HepG2 (cell line): ENCODE data around the gene SPECC1L. TPM values are rescaled to one million over a fixed set of nuclear protein-coding genes. Genes with fewer than 3 reads are reported as not detected.
A peak's percentile ranks its signal among the peaks of the same experiment; 100 is the strongest.

Experiments used
- BCL6 ChIP-seq: IDR thresholded peaks from 2 replicates; pipeline ENCODE4 v1.6.1; 2016; ENCODE audit warnings: missing genetic modification reagents, missing compliant biosample characterization
- CREM ChIP-seq, 2 experiments: sonication (generic) in 1 of 2; formaldehyde crosslinking in 1 of 2; IDR thresholded peaks; 2 replicates each; pipeline versions ENCODE4 v1.4.0 to v1.6.1; 2016 to 2020; ENCODE audit warnings: antibody characterized with exemption in 1 of 2, mild to moderate bottlenecking in 1 of 2, missing genetic modification reagents in 1 of 2
- ELF1 ChIP-seq: sonication (generic); formaldehyde crosslinking; IDR thresholded peaks from 2 replicates; pipeline ENCODE4 v1.4.0; 2020; ENCODE audit warnings: missing genetic modification reagents
- EP300 ChIP-seq, 3 experiments: sonication (generic) in 1 of 3; formaldehyde crosslinking in 1 of 3; IDR thresholded peaks; 2 replicates each; pipeline versions ENCODE4 v1.5.1 to v1.6.1; 2011 to 2020; ENCODE audit warnings: low read depth in 2 of 3, low read length in 2 of 3, borderline replicate concordance in 1 of 3, improper control_type of control experiment in 1 of 3, mild to moderate bottlenecking in 1 of 3, missing genetic modification reagents in 1 of 3, moderate library complexity in 1 of 3
- HMG20B ChIP-seq: conservative IDR thresholded peaks from 2 replicates; pipeline ENCODE4 v1.6.1; 2016; ENCODE audit warnings: missing genetic modification reagents, missing compliant biosample characterization
- JUN ChIP-seq: sonication (generic); formaldehyde crosslinking; IDR thresholded peaks from 2 replicates; pipeline ENCODE4 v1.4.0; 2020; ENCODE audit warnings: mild to moderate bottlenecking, missing genetic modification reagents
- JUND ChIP-seq: sonication (generic); formaldehyde crosslinking; IDR thresholded peaks from 2 replicates; pipeline ENCODE4 v1.8.0; 2022; ENCODE audit warnings: mild to moderate bottlenecking, missing genetic modification reagents
- KDM5A ChIP-seq: fragments of 200-600 bp; sonication (generic); IDR thresholded peaks from 2 replicates; pipeline ENCODE4 v1.7.0; 2018; ENCODE audit warnings: antibody characterized with exemption, mild to moderate bottlenecking, low read length, borderline replicate concordance
- KLF13 ChIP-seq: sonication (generic); formaldehyde crosslinking; IDR thresholded peaks from 2 replicates; pipeline ENCODE4 v1.4.0; 2020; ENCODE audit warnings: mild to moderate bottlenecking, missing genetic modification reagents
- KLF16 ChIP-seq, 2 experiments: sonication (generic) in 1 of 2; formaldehyde crosslinking in 1 of 2; IDR thresholded peaks; 2 replicates each; pipeline versions ENCODE4 v1.6.1 to v1.8.0; 2016 to 2023; ENCODE audit warnings: missing genetic modification reagents in 2 of 2, missing compliant biosample characterization in 1 of 2
- RXRB ChIP-seq: IDR thresholded peaks from 2 replicates; pipeline ENCODE4 v1.6.1; 2016; ENCODE audit warnings: borderline replicate concordance, missing genetic modification reagents, missing compliant biosample characterization
- SOX13 ChIP-seq, 3 experiments: fragments of 450-650 bp in 1 of 3; sonication (generic) in 1 of 3; formaldehyde crosslinking in 1 of 3; IDR thresholded peaks in 2 of 3; conservative IDR thresholded peaks in 1 of 3; 2 replicates each; pipeline versions ENCODE4 v1.5.0 to v1.6.1; 2016 to 2020; ENCODE audit warnings: antibody characterized with exemption in 1 of 3, mild to moderate bottlenecking in 1 of 3, missing compliant biosample characterization in 1 of 3, missing genetic modification reagents in 1 of 3, moderate library complexity in 1 of 3
- YEATS4 ChIP-seq: sonication (generic); formaldehyde crosslinking; IDR thresholded peaks from 2 replicates; pipeline ENCODE4 v1.4.0; 2020; ENCODE audit warnings: missing genetic modification reagents, borderline replicate concordance
- ZC3H4 ChIP-seq: sonication (generic); formaldehyde crosslinking; IDR thresholded peaks from 2 replicates; pipeline ENCODE4 v1.4.0; 2020; ENCODE audit warnings: missing genetic modification reagents, borderline replicate concordance
- ZFYVE20 ChIP-seq: sonication (generic); formaldehyde crosslinking; IDR thresholded peaks from 2 replicates; pipeline ENCODE4 v1.8.0; 2023; ENCODE audit warnings: low read depth, mild to moderate bottlenecking, moderate library complexity, missing genetic modification reagents, borderline replicate concordance
- ZNF224 ChIP-seq: sonication (generic); formaldehyde crosslinking; IDR thresholded peaks from 2 replicates; pipeline ENCODE4 v1.5.0; 2020; ENCODE audit warnings: mild to moderate bottlenecking, missing genetic modification reagents
- ZNF256 ChIP-seq: sonication (generic); formaldehyde crosslinking; conservative IDR thresholded peaks from 2 replicates; pipeline ENCODE4 v1.4.0; 2020; ENCODE audit warnings: missing genetic modification reagents
- ZNF260 ChIP-seq: sonication (generic); formaldehyde crosslinking; IDR thresholded peaks from 2 replicates; pipeline ENCODE4 v1.4.0; 2020; ENCODE audit warnings: missing genetic modification reagents, low read depth, mild to moderate bottlenecking, borderline replicate concordance
- ZNF263 ChIP-seq: sonication (generic); formaldehyde crosslinking; IDR thresholded peaks from 2 replicates; pipeline ENCODE4 v1.4.0; 2020; ENCODE audit warnings: missing genetic modification reagents
- ZNF496 ChIP-seq: sonication (generic); formaldehyde crosslinking; IDR thresholded peaks from 2 replicates; pipeline ENCODE4 v1.8.1; 2023; ENCODE audit warnings: mild to moderate bottlenecking, moderate library complexity, missing genetic modification reagents; ENCODE audit not compliant: insufficient replicate concordance
- ZNF629 ChIP-seq: sonication (generic); formaldehyde crosslinking; conservative IDR thresholded peaks from 2 replicates; pipeline ENCODE4 v1.5.0; 2020; ENCODE audit warnings: missing genetic modification reagents
- ZNF83 ChIP-seq: sonication (generic); formaldehyde crosslinking; IDR thresholded peaks from 2 replicates; pipeline ENCODE4 v1.4.0; 2020; ENCODE audit warnings: missing genetic modification reagents, mild to moderate bottlenecking, borderline replicate concordance
- ZNF841 ChIP-seq: sonication (generic); formaldehyde crosslinking; IDR thresholded peaks from 2 replicates; pipeline ENCODE4 v1.8.1; 2023; ENCODE audit warnings: missing genetic modification reagents, borderline replicate concordance
- polyA plus RNA-seq, 8 experiments: library from polyadenylated mRNA; depleted of rRNA in 3 of 8; stranded (reverse) in 7 of 8; unstranded in 1 of 8; fragments of >200 nt; fragmentation: Illumina TruSeq in 4 of 8; extraction: Trizol in 4 of 8; gene quantifications; 2 replicates each; pipeline versions ENCODE4 v1.2.1 to v1.2.3, GENCODE V29; 2011 to 2016; ENCODE audit warnings: low read depth in 4 of 8, missing spikeins in 1 of 8, mixed read lengths in 1 of 8; ENCODE audit not compliant: insufficient read depth in 1 of 8
- total RNA-seq, 5 experiments: library from RNA; depleted of rRNA; stranded (reverse); fragments of >200 nt; fragmentation: Illumina TruSeq; extraction: Trizol; gene quantifications; 2 replicates each; pipeline ENCODE4 v1.2.3, GENCODE V29; 2016; ENCODE audit warnings: low read depth in 1 of 5
- TF ChIP-seq, protein P1 (sequence below): sonication (generic); formaldehyde crosslinking; IDR thresholded peaks from 2 replicates; pipeline ENCODE4 v1.4.0; 2020; ENCODE audit warnings: mild to moderate bottlenecking, missing genetic modification reagents

The SPECC1L gene
- total and polyA plus RNA-seq, 2 of the 13 experiments (the other 11 are each of a cell fraction or from before 2014, with no cell fraction given): 14.1 to 30.3 TPM

DNA sequence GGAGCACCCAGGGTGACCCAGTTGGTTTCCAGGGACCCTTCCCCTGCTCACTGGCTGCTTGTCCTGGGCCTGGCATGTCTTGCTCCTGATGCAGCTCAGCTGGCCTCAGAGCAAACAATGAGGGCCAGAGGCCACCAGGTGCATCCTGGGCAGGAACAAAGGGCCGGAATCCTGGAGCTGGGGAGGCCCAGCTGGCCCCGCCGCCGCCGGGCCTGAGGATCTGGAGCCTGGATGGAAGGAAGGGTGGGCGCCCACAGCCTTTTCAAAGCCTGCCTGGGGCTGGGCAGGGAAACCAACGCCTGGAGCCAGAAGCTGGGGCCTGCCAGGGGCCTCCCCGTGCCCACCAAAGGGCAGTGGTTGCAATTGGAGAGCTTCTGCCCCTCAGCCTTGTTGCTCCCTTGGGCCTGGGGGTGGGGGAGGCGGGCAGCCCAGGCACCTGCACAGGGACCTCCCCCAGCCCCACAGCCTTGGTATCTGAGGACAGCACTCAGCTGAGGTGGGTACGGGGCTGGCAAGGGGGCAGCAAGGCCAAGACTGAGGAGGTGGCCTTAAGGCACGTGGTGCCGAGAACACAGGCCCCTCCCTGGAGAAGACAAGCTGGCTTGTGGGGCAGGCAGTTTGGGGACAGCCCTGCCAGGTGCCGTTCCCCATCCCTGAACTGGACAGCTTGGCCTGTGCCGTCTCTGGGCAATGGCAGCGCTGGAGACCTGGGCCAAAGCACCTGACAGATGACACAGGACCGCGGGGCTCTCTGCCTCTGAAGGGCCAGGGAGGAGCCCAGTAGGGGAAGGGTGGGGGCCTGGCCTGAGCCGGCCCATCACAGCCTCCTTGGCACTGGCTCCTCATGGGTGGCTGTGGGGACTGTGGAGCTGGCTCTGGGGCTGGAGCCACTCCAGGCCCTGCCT lies 149.7 kb downstream of the SPECC1L start (continued):
- no peak for TF ChIP-seq ZNF496
- no peak for TF ChIP-seq ZNF83 (CRISPR knock-in tag)
- no peak for TF ChIP-seq KDM5A
- TF ChIP-seq CREM (IDR thresholded peaks at IDR 0.05): no peak
- no peak for TF ChIP-seq CREM (CRISPR knock-in tag; IDR thresholded peaks at IDR 0.05)
- no peak for TF ChIP-seq JUND (CRISPR knock-in tag)
- no peak for TF ChIP-seq KLF13 (CRISPR knock-in tag)
- no peak for TF ChIP-seq JUN
- peak; percentile 61; the same call in 1 of the 2 replicates for TF ChIP-seq RXRB
- no peak for TF ChIP-seq ZNF629 (CRISPR knock-in tag)
- 0 out of 2 replicates have a peak, but pooled peaks have one; percentile 32 for TF ChIP-seq ZC3H4 (CRISPR knock-in tag)
- TF ChIP-seq ZFYVE20 (CRISPR knock-in tag): no peak
- TF ChIP-seq ZNF260 (CRISPR knock-in tag): no peak
- no peak for TF ChIP-seq ZNF224
- TF ChIP-seq HMG20B (CRISPR knock-in tag): no peak
- no peak for TF ChIP-seq ZNF841
- peak; percentile 45; the same call in 1 of the 2 replicates for TF ChIP-seq BCL6
- 0 out of 4 replicates have a peak, but pooled peaks of 1 of the 2 experiments have one; percentile 22 for TF ChIP-seq EP300 (IDR thresholded peaks at IDR 0.05; ENCODE audit: low read depth in 2 of 2, low read length in 2 of 2)
- peak; percentile 33; the same call in 1 of the 2 replicates for TF ChIP-seq EP300 (CRISPR knock-in tag; IDR thresholded peaks at IDR 0.05; ENCODE audit: borderline replicate concordance)
- TF ChIP-seq ZNF263 (CRISPR knock-in tag): no peak
- TF ChIP-seq ELF1 (CRISPR knock-in tag): no peak
- peak; percentile 43; the same call in 1 of the 2 replicates for TF ChIP-seq SOX13 (IDR thresholded peaks at IDR 0.05)
- peak in 1 of 2 experiments; percentile 90; a peak in 2 of 4 replicates for TF ChIP-seq SOX13 (CRISPR knock-in tag; conservative IDR thresholded peaks at IDR 0.05 in 1 of 2, IDR thresholded peaks at IDR 0.05 in 1 of 2)
- TF ChIP-seq, protein P1, sequence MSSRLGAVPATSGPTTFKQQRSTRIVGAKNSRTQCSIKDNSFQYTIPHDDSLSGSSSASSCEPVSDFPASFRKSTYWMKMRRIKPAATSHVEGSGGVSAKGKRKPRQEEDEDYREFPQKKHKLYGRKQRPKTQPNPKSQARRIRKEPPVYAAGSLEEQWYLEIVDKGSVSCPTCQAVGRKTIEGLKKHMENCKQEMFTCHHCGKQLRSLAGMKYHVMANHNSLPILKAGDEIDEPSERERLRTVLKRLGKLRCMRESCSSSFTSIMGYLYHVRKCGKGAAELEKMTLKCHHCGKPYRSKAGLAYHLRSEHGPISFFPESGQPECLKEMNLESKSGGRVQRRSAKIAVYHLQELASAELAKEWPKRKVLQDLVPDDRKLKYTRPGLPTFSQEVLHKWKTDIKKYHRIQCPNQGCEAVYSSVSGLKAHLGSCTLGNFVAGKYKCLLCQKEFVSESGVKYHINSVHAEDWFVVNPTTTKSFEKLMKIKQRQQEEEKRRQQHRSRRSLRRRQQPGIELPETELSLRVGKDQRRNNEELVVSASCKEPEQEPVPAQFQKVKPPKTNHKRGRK (CRISPR knock-in tag): no peak
- peak; percentile 17; the same call in 1 of the 2 replicates for TF ChIP-seq YEATS4 (CRISPR knock-in tag)
- 0 out of 4 replicates have a peak, but pooled peaks of 1 of the 2 experiments have one; percentile 57 for TF ChIP-seq KLF16 (CRISPR knock-in tag; IDR thresholded peaks at IDR 0.05)
- TF ChIP-seq ZNF256 (CRISPR knock-in tag): no peak
